MCF 10A (cell line): ENCODE data around the gene TRAF3IP3. TPM values are rescaled to one million over a fixed set of nuclear protein-coding genes. Genes with fewer than 3 reads are reported as not detected.

Source experiments
- BruUV-seq: library from RNA; stranded (reverse); fragments of 400-500 nt; replicated peaks from 2 replicates; lab custom pipeline; 2021; lab: Mats Ljungman, UMichigan
- CTCF ChIA-PET: fragments of 300-600 bp; sonication (Branson Sonifier 250); formaldehyde crosslinking; extraction: SDS; loops from one replicate; lab custom pipeline; 2021; ENCODE audit warnings: antibody characterized with exemption, inconsistent platforms; lab: Yijun Ruan, JAX
- POLR2A ChIA-PET: fragments of 300-600, 350-650 bp; sonication (Branson Sonifier 250); formaldehyde crosslinking; extraction: SDS; loops from one replicate; lab custom pipeline; 2020; ENCODE audit warnings: antibody characterized with exemption, inconsistent platforms; lab: Yijun Ruan, JAX
- DNase-seq: peaks from one replicate; pipeline ENCODE4 v3.0.0-alpha.2; 2018; ENCODE audit not compliant: unreplicated experiment
- H3K27ac Mint-ChIP-seq: one replicate; pipeline ENCODE4 v1.8.0; 2022; ENCODE audit warnings: mild to moderate bottlenecking, low read depth, mixed read lengths; ENCODE audit not compliant: unreplicated experiment
- H3K27me3 Mint-ChIP-seq: one replicate; pipeline ENCODE4 v1.8.0; 2022; ENCODE audit warnings: mixed read lengths; ENCODE audit not compliant: insufficient read depth, unreplicated experiment
- H3K36me3 Mint-ChIP-seq: one replicate; pipeline ENCODE4 v1.8.0; 2022; ENCODE audit warnings: mild to moderate bottlenecking, moderate library complexity, mixed read lengths; ENCODE audit not compliant: insufficient read depth, unreplicated experiment
- H3K4me1 Mint-ChIP-seq: one replicate; pipeline ENCODE4 v1.8.0; 2022; ENCODE audit warnings: mixed read lengths; ENCODE audit not compliant: insufficient read depth, unreplicated experiment
- H3K4me3 Mint-ChIP-seq: one replicate; pipeline ENCODE4 v1.8.0; 2022; ENCODE audit warnings: mild to moderate bottlenecking, moderate library complexity, mixed read lengths; ENCODE audit not compliant: unreplicated experiment
- H3K9me3 Mint-ChIP-seq: one replicate; pipeline ENCODE4 v1.8.0; 2022; ENCODE audit warnings: mixed read lengths; ENCODE audit not compliant: unreplicated experiment
- CTCF ChIP-seq: fragments of 200-600 bp; IDR thresholded peaks from one replicate; pipeline ENCODE4 v1.8.0; 2022; ENCODE audit warnings: antibody characterized with exemption, mild to moderate bottlenecking; ENCODE audit not compliant: unreplicated experiment
- intact Hi-C: fragments of 100-400 bp; cut with micrococcal nuclease; formaldehyde crosslinking; loops from 2 replicates; pipeline ENCODE4 v1.14.1; 2022
- total RNA-seq: library from RNA; stranded (reverse); gene quantifications from 2 replicates; pipeline ENCODE4 v1.2.3, GENCODE V29; 2022

Gene TRAF3IP3
- total RNA-seq, 1 experiment from 2014 or later: not detected

- peaks cover 60% of the 10 kb centered on the region for H3K36me3 Mint-ChIP-seq
These were observed 74.9 kb downstream of the TRAF3IP3 start for GRCh38 chr1:209830722-209831121.

GRCh38 chr1:209831615-209832014, 75.8 kb downstream of the TRAF3IP3 start:
- ChIA-PET POLR2A (interaction anchor here (0.6 to 21.0 kb wide), 6 partner anchors 8 to 450 kb away, joined by 3 to 1382 read pairs (median 6); partner anchors contain the start of gene IRF6), CTCF (interaction anchor here (1.0 to 30.3 kb wide), 4 partner anchors 3 to 35 kb away, joined by 3 to 1144 read pairs (median 704); partner anchors contain the start of genes IRF6 and UTP25)
- peaks cover 51% of the 10 kb centered on the region for H3K4me1 Mint-ChIP-seq
- no peaks in the 10 kb centered on the region for H3K27me3 Mint-ChIP-seq
- peaks cover 69% of the 10 kb centered on the region for H3K36me3 Mint-ChIP-seq
- no TSS peak for BruUV-seq
- H3K27ac Mint-ChIP-seq: no peak overlapping the region
- H3K9me3 Mint-ChIP-seq: peaks cover 7% of the 10 kb centered on the region
- intact Hi-C loops: no loop called here
- H3K4me3 Mint-ChIP-seq: no peak overlapping the region
- DNase-seq: no peak
- TF ChIP-seq CTCF: no peak

More at GRCh38 chr1:209830722-209831121, 74.9 kb downstream of the TRAF3IP3 start:
- H3K4me1 Mint-ChIP-seq: peaks cover 60% of the 10 kb centered on the region
- no peaks in the 10 kb centered on the region for H3K27me3 Mint-ChIP-seq
- H3K4me3 Mint-ChIP-seq: no peak overlapping the region
- POLR2A ChIA-PET: interaction anchor here (0.6 to 21.0 kb wide), 9 partner anchors 9 to 623 kb away, joined by 3 to 1382 read pairs (median 4); partner anchors contain the start of genes IRF6 and LAMB3
- intact Hi-C loops: no loop called here
- no peak for DNase-seq
- peaks cover 7% of the 10 kb centered on the region for H3K9me3 Mint-ChIP-seq
- no peak overlapping the region for H3K27ac Mint-ChIP-seq
- no peak for TF ChIP-seq CTCF
- no TSS peak for BruUV-seq
- CTCF ChIA-PET: interaction anchor here (0.6 to 30.3 kb wide), 6 partner anchors 2 to 1712 kb away, joined by 3 to 1144 read pairs (median 134); partner anchors contain the start of genes IRF6 and UTP25

Other genes with a start within 250 kb of the TRAF3IP3 start
- gene CAMK1G, start 172.3 kb upstream of the TRAF3IP3 start, total RNA-seq: not detected in 2 replicates
- gene LAMB3, start 103.6 kb upstream of the TRAF3IP3 start, total RNA-seq: 999 and 1,572 TPM in 2 replicates
- gene G0S2, start 80.6 kb upstream of the TRAF3IP3 start, total RNA-seq: not detected in 2 replicates
- 0.21 and 0.39 TPM in 2 replicates for gene HSD11B1, start 51.2 kb upstream of the TRAF3IP3 start, total RNA-seq
- 6.8 and 7.1 TPM in 2 replicates for gene C1orf74, start 28.5 kb downstream of the TRAF3IP3 start, total RNA-seq
- gene IRF6, start 50.1 kb downstream of the TRAF3IP3 start, total RNA-seq: 87.8 and 106 TPM in 2 replicates
- 20.4 and 23.8 TPM in 2 replicates for gene UTP25, start 71.9 kb downstream of the TRAF3IP3 start, total RNA-seq
- 0.79 and 1.4 TPM in 2 replicates for gene SYT14, start 182.2 kb downstream of the TRAF3IP3 start, total RNA-seq